IMR-90 (cell line): ENCODE data around the gene PEX14. TPM values are rescaled to one million over a fixed set of nuclear protein-coding genes. Genes with fewer than 3 reads are reported as not detected.

Experiments used
- ATAC-seq: fragments of 200-7000 bp; cut with Tn5 transposase; 2 replicates; pipeline ENCODE4 v1.9.1; 2020; ENCODE audit warnings: low read depth, mild to moderate bottlenecking, moderate library complexity
- BruUV-seq: library from RNA; stranded (reverse); fragments of 400-500 nt; replicated peaks from 2 replicates; lab custom pipeline; 2021; lab: Mats Ljungman, UMichigan
- CTCF ChIA-PET: fragments of 300-600 bp; formaldehyde crosslinking; extraction: SDS; loops from one replicate; lab custom pipeline; 2021; ENCODE audit warnings: antibody characterized with exemption; lab: Yijun Ruan, JAX
- POLR2A ChIA-PET: fragments of 300-600 bp; sonication (Branson Sonifier 250); formaldehyde crosslinking; loops from one replicate; lab custom pipeline; 2022; ENCODE audit warnings: antibody characterized with exemption; ENCODE audit not compliant: unreplicated experiment; lab: Charles Lee
- DNase-seq: peaks from one replicate; pipeline ENCODE4 v3.0.0; 2013
- H2AFZ ChIP-seq: replicated peaks from 2 replicates; pipeline ENCODE3; 2013; ENCODE audit warnings: low read length, mild to moderate bottlenecking; ENCODE audit not compliant: poor library complexity
- H2AK5ac ChIP-seq: 2 replicates; pipeline ENCODE4 v1.6.1; 2013; ENCODE audit warnings: low read depth, low read length, inconsistent platforms
- H2AK9ac ChIP-seq: replicated peaks from 2 replicates; pipeline ENCODE3; 2013; ENCODE audit warnings: mild to moderate bottlenecking, low read depth, low read length, moderate library complexity; ENCODE audit not compliant: poor library complexity
- H2BK120ac ChIP-seq: 2 replicates; pipeline ENCODE4 v1.6.1; 2013; ENCODE audit warnings: low read depth, low read length, inconsistent platforms
- H2BK15ac ChIP-seq: 3 replicates; pipeline ENCODE4 v1.6.1; 2013; ENCODE audit warnings: low read depth, low read length, inconsistent platforms
- H2BK20ac ChIP-seq: 2 replicates; pipeline ENCODE4 v1.6.1; 2013; ENCODE audit warnings: low read depth, mild to moderate bottlenecking, inconsistent platforms, low read length, moderate library complexity
- H2BK5ac ChIP-seq: 2 replicates; pipeline ENCODE4 v1.6.1; 2013; ENCODE audit warnings: mild to moderate bottlenecking, low read depth, low read length, inconsistent platforms; ENCODE audit not compliant: poor library complexity, severe bottlenecking
- H3K14ac ChIP-seq: replicated peaks from 2 replicates; pipeline ENCODE4 v1.6.1; 2013; ENCODE audit warnings: low read depth, low read length, inconsistent platforms
- H3K18ac ChIP-seq: 2 replicates; pipeline ENCODE4 v1.6.1; 2013; ENCODE audit warnings: low read depth, low read length, control low read depth
- H3K23ac ChIP-seq: 2 replicates; pipeline ENCODE4 v1.6.1; 2013; ENCODE audit warnings: low read depth, low read length, inconsistent platforms
- H3K27ac ChIP-seq: 2 replicates; pipeline ENCODE4 v1.5.1; 2013; ENCODE audit warnings: mild to moderate bottlenecking, control low read depth, low read length; ENCODE audit not compliant: insufficient read depth
- H3K27me3 ChIP-seq: 2 replicates; pipeline ENCODE4 v1.6.1; 2013; ENCODE audit warnings: low read length; ENCODE audit not compliant: control insufficient read depth, insufficient read depth
- H3K36me3 ChIP-seq: 2 replicates; pipeline ENCODE4 v1.6.1; 2013; ENCODE audit warnings: low read length, mixed read lengths; ENCODE audit not compliant: control insufficient read depth, insufficient read depth
- H3K4ac ChIP-seq: 2 replicates; pipeline ENCODE4 v1.6.1; 2013; ENCODE audit warnings: low read depth, low read length, inconsistent platforms
- H3K4me1 ChIP-seq: 2 replicates; pipeline ENCODE4 v1.6.1; 2013; ENCODE audit warnings: low read length, mixed read lengths; ENCODE audit not compliant: control insufficient read depth, insufficient read depth
- H3K4me2 ChIP-seq: 2 replicates; pipeline ENCODE4 v1.6.1; 2013; ENCODE audit warnings: low read depth, mild to moderate bottlenecking, control low read depth, low read length, moderate library complexity
- H3K4me3 ChIP-seq: 2 replicates; pipeline ENCODE4 v1.5.1; 2013; ENCODE audit warnings: low read depth, mild to moderate bottlenecking, control low read depth, low read length, moderate library complexity; ENCODE audit not compliant: insufficient read depth
- H3K56ac ChIP-seq: 2 replicates; pipeline ENCODE4 v1.6.1; 2013; ENCODE audit warnings: low read length, inconsistent platforms; ENCODE audit not compliant: insufficient read depth; ENCODE audit errors: extremely low read depth
- H3K79me1 ChIP-seq, 2 experiments: 2 replicates each; pipeline ENCODE4 v1.6.1; 2013; ENCODE audit warnings: low read length in 2 of 2, inconsistent platforms in 1 of 2, low read depth in 1 of 2
- H3K9ac ChIP-seq: 2 replicates; pipeline ENCODE4 v1.6.1; 2013; ENCODE audit warnings: low read depth, low read length, control low read depth
- H3K9me1 ChIP-seq: 2 replicates; pipeline ENCODE4 v1.6.1; 2013; ENCODE audit warnings: low read length, inconsistent platforms; ENCODE audit not compliant: insufficient read depth
- H3K9me3 ChIP-seq: 2 replicates; pipeline ENCODE4 v1.6.1; 2013; ENCODE audit warnings: low read length; ENCODE audit not compliant: control insufficient read depth, insufficient read depth
- H4K20me1 ChIP-seq: 2 replicates; pipeline ENCODE4 v1.6.1; 2013; ENCODE audit warnings: low read length, inconsistent platforms; ENCODE audit not compliant: insufficient read depth
- H4K5ac ChIP-seq: 2 replicates; pipeline ENCODE4 v1.6.1; 2013; ENCODE audit warnings: mild to moderate bottlenecking, low read depth, low read length, control low read depth
- H4K8ac ChIP-seq, 2 experiments: 2 replicates each; pipeline ENCODE4 v1.6.1; 2013; ENCODE audit warnings: low read depth in 2 of 2, low read length in 2 of 2, control low read depth in 1 of 2, inconsistent platforms in 1 of 2
- H4K91ac ChIP-seq: 2 replicates; pipeline ENCODE4 v1.6.1; 2013; ENCODE audit warnings: low read depth, low read length, inconsistent platforms; ENCODE audit not compliant: insufficient read depth
- CHD1 ChIP-seq: IDR thresholded peaks from 2 replicates; pipeline ENCODE4 v1.6.1; 2012; ENCODE audit warnings: low read depth, low read length, improper control_type of control experiment
- FOS ChIP-seq: fragments of 150-350 bp; IDR thresholded peaks from 2 replicates; pipeline ENCODE4 v1.6.1; 2016; ENCODE audit warnings: low read depth, low read length
- RAD21 ChIP-seq: IDR thresholded peaks from 2 replicates; pipeline ENCODE4 v1.6.1; 2012; ENCODE audit warnings: low read length, improper control_type of control experiment
- WGBS, 2 experiments: methylation state at CpG; one replicate each; pipeline versions ENCODE4 v1.1.5 to v1.1.7; 2013; ENCODE audit warnings: missing lambda C conversion rate in 2 of 2; ENCODE audit not compliant: insufficient read length in 1 of 2; ENCODE audit errors: extremely low coverage in 2 of 2; 5-methylcytosine and 5-hydroxymethylcytosine counted together
- dilution Hi-C: fragments of 300-500 bp; cut with HindIII; formaldehyde crosslinking; loops from one replicate; pipeline ENCODE4 v1.14.3; 2018; ENCODE audit warnings: low sequenced_read_pairs; ENCODE audit not compliant: unreplicated experiment
- in situ Hi-C: fragments of 300-500 bp; cut with MboI; formaldehyde crosslinking; loops from 3 replicates; pipeline ENCODE4 v1.14.3; 2019; ENCODE audit warnings: low sequenced_read_pairs, inconsistent platforms, mixed read lengths
- intact Hi-C: fragments of 100-400 bp; cut with micrococcal nuclease; formaldehyde crosslinking; loops from 2 replicates; pipeline ENCODE4 v1.10.0; 2022
- polyA plus RNA-seq, 3 experiments: library from polyadenylated mRNA; depleted of rRNA; stranded (reverse); fragments of >200 nt; gene quantifications; 2 replicates each; pipeline ENCODE4 v1.2.3, GENCODE V29; 2012; ENCODE audit warnings: low replicate concordance in 1 of 3
- total RNA-seq: library from RNA; depleted of rRNA; stranded (reverse); fragments of >200 nt; gene quantifications from 2 replicates; pipeline ENCODE4 v1.2.3, GENCODE V29; 2012
- TF ChIP-seq, protein P1 (sequence below): conservative IDR thresholded peaks from 2 replicates; pipeline ENCODE4 v1.5.1; 2012; ENCODE audit warnings: mild to moderate bottlenecking, low read depth, low read length, improper control_type of control experiment

PEX14 gene
- total and polyA plus RNA-seq, 2 of the 4 experiments (the other 2 are of a cell fraction), result 9.5 to 22.5 TPM

DNA sequence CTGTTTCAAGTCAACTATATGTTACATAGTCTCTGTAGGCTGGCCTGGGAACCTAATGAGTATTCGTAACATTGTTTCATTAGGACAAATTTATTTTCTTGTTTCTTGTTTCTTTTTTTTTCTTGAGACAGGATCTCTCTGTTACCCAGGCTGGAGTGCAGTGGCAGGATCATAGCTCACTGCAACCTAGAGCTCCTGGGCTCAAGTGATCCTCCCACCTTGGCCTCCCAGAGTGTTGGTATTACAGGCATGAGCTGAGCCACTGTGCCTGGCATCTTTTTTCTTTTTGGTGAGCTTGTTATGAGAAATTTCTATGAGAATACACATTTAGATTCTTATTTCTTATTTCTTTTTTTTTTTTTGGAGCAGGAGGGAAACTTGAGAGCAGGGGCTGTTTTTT, 37.7 kb upstream of the PEX14 start:
- no CpG with 5 or more reads among the region's 1 CpG for WGBS, 2 experiments
- TF ChIP-seq CHD1 (no peak), RAD21 (no peak), FOS (no peak)
- TF ChIP-seq, protein P1, sequence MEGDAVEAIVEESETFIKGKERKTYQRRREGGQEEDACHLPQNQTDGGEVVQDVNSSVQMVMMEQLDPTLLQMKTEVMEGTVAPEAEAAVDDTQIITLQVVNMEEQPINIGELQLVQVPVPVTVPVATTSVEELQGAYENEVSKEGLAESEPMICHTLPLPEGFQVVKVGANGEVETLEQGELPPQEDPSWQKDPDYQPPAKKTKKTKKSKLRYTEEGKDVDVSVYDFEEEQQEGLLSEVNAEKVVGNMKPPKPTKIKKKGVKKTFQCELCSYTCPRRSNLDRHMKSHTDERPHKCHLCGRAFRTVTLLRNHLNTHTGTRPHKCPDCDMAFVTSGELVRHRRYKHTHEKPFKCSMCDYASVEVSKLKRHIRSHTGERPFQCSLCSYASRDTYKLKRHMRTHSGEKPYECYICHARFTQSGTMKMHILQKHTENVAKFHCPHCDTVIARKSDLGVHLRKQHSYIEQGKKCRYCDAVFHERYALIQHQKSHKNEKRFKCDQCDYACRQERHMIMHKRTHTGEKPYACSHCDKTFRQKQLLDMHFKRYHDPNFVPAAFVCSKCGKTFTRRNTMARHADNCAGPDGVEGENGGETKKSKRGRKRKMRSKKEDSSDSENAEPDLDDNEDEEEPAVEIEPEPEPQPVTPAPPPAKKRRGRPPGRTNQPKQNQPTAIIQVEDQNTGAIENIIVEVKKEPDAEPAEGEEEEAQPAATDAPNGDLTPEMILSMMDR, result no peak
- Histone ChIP-seq H4K8ac (no peak overlapping the region), H4K5ac (no peak overlapping the region), H3K4me3 (no peak overlapping the region), H3K9ac (no peak overlapping the region), H3K27me3 (no peaks in the 10 kb centered on the region), H4K91ac (no peak overlapping the region), H2BK120ac (no peak overlapping the region), H2AK9ac (no peak overlapping the region), H3K9me3 (no peaks in the 10 kb centered on the region), H3K4ac (no peak overlapping the region), H2AFZ (no peak overlapping the region), H4K20me1 (no peaks in the 10 kb centered on the region), H2BK5ac (no peak overlapping the region), H3K14ac (no peak overlapping the region), H2AK5ac (no peak overlapping the region), H2BK15ac (no peak overlapping the region), H3K9me1 (no peaks in the 10 kb centered on the region), H3K23ac (no peak overlapping the region), H3K56ac (no peak overlapping the region), H3K18ac (no peak overlapping the region), H2BK20ac (no peak overlapping the region), H3K79me1 (peaks cover 0 to 15% of the 10 kb centered on the region in 2 experiments; a peak in 2 of 4 replicates), H3K4me2 (no peak overlapping the region), H3K36me3 (peaks cover 2% of the 10 kb centered on the region), H3K4me1 (peaks cover 2% of the 10 kb centered on the region; the same call in 1 of the 2 replicates), H3K27ac (no peak overlapping the region)
- dilution Hi-C loops, result no loop called here
- no peak for DNase-seq
- ATAC-seq, result no peak
- ChIA-PET POLR2A (no interaction called here), CTCF (interaction anchor here (0.6 kb wide), 1 partner anchor 32 kb away, joined by 6 read pairs; no protein-coding TSS in a partner anchor)
- intact Hi-C loops, result no loop called here
- BruUV-seq, result no TSS peak
- in situ Hi-C loops, result no loop called here
